SJSA1 (cell line): ENCODE measurements around the gene GADD45G. TPM values are rescaled to one million over a fixed set of nuclear protein-coding genes. Genes with fewer than 3 reads are reported as not detected.

Experiments used
- DNase-seq, 2 experiments: peaks; one replicate each; pipeline ENCODE4 v3.0.0-alpha.2; 2015 to 2020; ENCODE audit warnings: low spot score in 2 of 2, low read depth in 1 of 2
- H3K27ac ChIP-seq: fragments of 250-450 bp; sonication (Bioruptor Pico); 2 replicates; pipeline ENCODE4 v1.5.1; 2020; ENCODE audit warnings: mild to moderate bottlenecking, moderate library complexity
- H3K27me3 ChIP-seq: fragments of 250-450 bp; sonication (Bioruptor Pico); replicated peaks from 2 replicates; pipeline ENCODE4 v1.5.1; 2020; ENCODE audit warnings: mild to moderate bottlenecking, moderate library complexity
- H3K36me3 ChIP-seq: fragments of 250-450 bp; sonication (Bioruptor Pico); 2 replicates; pipeline ENCODE4 v1.5.1; 2020; ENCODE audit warnings: mild to moderate bottlenecking
- H3K4me1 ChIP-seq: fragments of 250-450 bp; sonication (Bioruptor Pico); replicated peaks from 2 replicates; pipeline ENCODE4 v1.6.1; 2021; ENCODE audit warnings: mild to moderate bottlenecking
- H3K4me3 ChIP-seq: fragments of 250-450 bp; sonication (Bioruptor Pico); 2 replicates; pipeline ENCODE4 v1.5.1; 2020; ENCODE audit warnings: mild to moderate bottlenecking
- H3K9me3 ChIP-seq: fragments of 250-450 bp; sonication (Bioruptor Pico); replicated peaks from 2 replicates; pipeline ENCODE4 v1.5.1; 2020; ENCODE audit warnings: mild to moderate bottlenecking
- total RNA-seq: library from RNA; depleted of rRNA; stranded (reverse); fragments of >200 nt; shearing (Covaris generic); gene quantifications from 2 replicates; pipeline ENCODE4 v1.2.3, GENCODE V29; 2014

GADD45G gene
- total RNA-seq, 1 experiment from 2014 or later: not detected

- no peak overlapping the region for H3K4me3 ChIP-seq
- H3K27me3 ChIP-seq: peaks cover 15% of the 10 kb centered on the region
- DNase-seq: peak in 1 of 2 experiments; percentile 11
- H3K36me3 ChIP-seq: no peaks in the 10 kb centered on the region
- H3K4me1 ChIP-seq: peaks cover 6% of the 10 kb centered on the region; the same call in 1 of the 2 replicates
- H3K9me3 ChIP-seq: no peaks in the 10 kb centered on the region
- no peak overlapping the region for H3K27ac ChIP-seq
Observed at GRCh38 chr9:89597711-89598362, 7.0 kb upstream of the GADD45G start.

GRCh38 chr9:89598363-89598713 is 6.5 kb upstream of the GADD45G start:
- H3K27ac ChIP-seq: no peak overlapping the region
- H3K9me3 ChIP-seq: no peaks in the 10 kb centered on the region
- H3K36me3 ChIP-seq: no peaks in the 10 kb centered on the region
- no peak overlapping the region for H3K4me3 ChIP-seq
- peaks cover 20% of the 10 kb centered on the region for H3K27me3 ChIP-seq
- DNase-seq: no peak
- peaks cover under 1% of the 10 kb centered on the region; the same call in 1 of the 2 replicates for H3K4me1 ChIP-seq

GRCh38 chr9:89598926-89599325 is 5.9 kb upstream of the GADD45G start:
- DNase-seq: no peak
- H3K27me3 ChIP-seq: peaks cover 25% of the 10 kb centered on the region
- H3K4me3 ChIP-seq: no peak overlapping the region
- H3K9me3 ChIP-seq: no peaks in the 10 kb centered on the region
- H3K36me3 ChIP-seq: no peaks in the 10 kb centered on the region
- no peaks in the 10 kb centered on the region for H3K4me1 ChIP-seq
- H3K27ac ChIP-seq: no peak overlapping the region

- DNase-seq: peak in 1 of 2 experiments; percentile 27
- Histone ChIP-seq H3K9me3 (no peaks in the 10 kb centered on the region), H3K27ac (no peak overlapping the region), H3K4me3 (no peak overlapping the region), H3K27me3 (peaks cover 37% of the 10 kb centered on the region), H3K36me3 (no peaks in the 10 kb centered on the region), H3K4me1 (no peaks in the 10 kb centered on the region)
Observed at GRCh38 chr9:89600831-89601230, 4.0 kb upstream of the GADD45G start.

- no peak overlapping the region for H3K4me3 ChIP-seq
- H3K36me3 ChIP-seq: no peaks in the 10 kb centered on the region
- no peaks in the 10 kb centered on the region for H3K9me3 ChIP-seq
- no peak for DNase-seq
- H3K4me1 ChIP-seq: no peaks in the 10 kb centered on the region
- H3K27ac ChIP-seq: no peak overlapping the region
- H3K27me3 ChIP-seq: peaks cover 37% of the 10 kb centered on the region
Observed at GRCh38 chr9:89601306-89601705, 3.5 kb upstream of the GADD45G start.

GRCh38 chr9:89601856-89602562 is 2.8 kb upstream of the GADD45G start:
- no peaks in the 10 kb centered on the region for H3K4me1 ChIP-seq

GRCh38 chr9:89602978-89603766 is 1.6 kb upstream of the GADD45G start:
- DNase-seq: peak; percentile 10 to 36
- Histone ChIP-seq H3K9me3 (no peaks in the 10 kb centered on the region), H3K4me1 (no peaks in the 10 kb centered on the region), H3K4me3 (no peak overlapping the region), H3K27ac (no peak overlapping the region), H3K36me3 (no peaks in the 10 kb centered on the region), H3K27me3 (peaks cover 37% of the 10 kb centered on the region)

More at GRCh38 chr9:89601856-89602562, 2.8 kb upstream of the GADD45G start:
- no peak for DNase-seq
- H3K9me3 ChIP-seq: no peaks in the 10 kb centered on the region
- H3K36me3 ChIP-seq: no peaks in the 10 kb centered on the region
- H3K4me3 ChIP-seq: no peak overlapping the region
- peaks cover 37% of the 10 kb centered on the region for H3K27me3 ChIP-seq
- no peak overlapping the region for H3K27ac ChIP-seq

- H3K27ac ChIP-seq: no peak overlapping the region
- no peaks in the 10 kb centered on the region for H3K4me1 ChIP-seq
- no peak for DNase-seq
- H3K9me3 ChIP-seq: no peaks in the 10 kb centered on the region
- H3K27me3 ChIP-seq: peaks cover 37% of the 10 kb centered on the region
- H3K36me3 ChIP-seq: no peaks in the 10 kb centered on the region
- H3K4me3 ChIP-seq: no peak overlapping the region
Observed at GRCh38 chr9:89603767-89604665, 796 bp upstream of the GADD45G start.

- DNase-seq: no peak
- H3K27me3 ChIP-seq: peaks cover 32% of the 10 kb centered on the region
- no peaks in the 10 kb centered on the region for H3K36me3 ChIP-seq
- H3K9me3 ChIP-seq: no peaks in the 10 kb centered on the region
- H3K4me1 ChIP-seq: no peaks in the 10 kb centered on the region
- H3K4me3 ChIP-seq: no peak overlapping the region
- H3K27ac ChIP-seq: no peak overlapping the region
Observed at GRCh38 chr9:89605465-89606048, 745 bp downstream of the GADD45G start.

- H3K36me3 ChIP-seq: no peaks in the 10 kb centered on the region
- H3K4me3 ChIP-seq: no peak overlapping the region
- no peaks in the 10 kb centered on the region for H3K4me1 ChIP-seq
- no peaks in the 10 kb centered on the region for H3K9me3 ChIP-seq
- peaks cover 32% of the 10 kb centered on the region for H3K27me3 ChIP-seq
- no peak for DNase-seq
- no peak overlapping the region for H3K27ac ChIP-seq
Observed at GRCh38 chr9:89606049-89606623, 1.3 kb downstream of the GADD45G start.

- Histone ChIP-seq H3K27ac (no peak overlapping the region), H3K4me3 (no peak overlapping the region)
Observed at GRCh38 chr9:89606624-89607311, 2.0 kb downstream of the GADD45G start.

GRCh38 chr9:89608641-89609335 is 4.0 kb downstream of the GADD45G start:
- Histone ChIP-seq H3K4me3 (no peak overlapping the region), H3K36me3 (no peaks in the 10 kb centered on the region), H3K4me1 (no peaks in the 10 kb centered on the region), H3K9me3 (no peaks in the 10 kb centered on the region), H3K27ac (no peak overlapping the region), H3K27me3 (peaks cover 13% of the 10 kb centered on the region)
- no peak for DNase-seq

More at GRCh38 chr9:89606624-89607311, 2.0 kb downstream of the GADD45G start:
- no peaks in the 10 kb centered on the region for H3K9me3 ChIP-seq
- no peaks in the 10 kb centered on the region for H3K36me3 ChIP-seq
- no peak for DNase-seq
- H3K4me1 ChIP-seq: no peaks in the 10 kb centered on the region
- peaks cover 29% of the 10 kb centered on the region for H3K27me3 ChIP-seq
